ENCODE results near the gene NTM.

NTM gene

DNA sequence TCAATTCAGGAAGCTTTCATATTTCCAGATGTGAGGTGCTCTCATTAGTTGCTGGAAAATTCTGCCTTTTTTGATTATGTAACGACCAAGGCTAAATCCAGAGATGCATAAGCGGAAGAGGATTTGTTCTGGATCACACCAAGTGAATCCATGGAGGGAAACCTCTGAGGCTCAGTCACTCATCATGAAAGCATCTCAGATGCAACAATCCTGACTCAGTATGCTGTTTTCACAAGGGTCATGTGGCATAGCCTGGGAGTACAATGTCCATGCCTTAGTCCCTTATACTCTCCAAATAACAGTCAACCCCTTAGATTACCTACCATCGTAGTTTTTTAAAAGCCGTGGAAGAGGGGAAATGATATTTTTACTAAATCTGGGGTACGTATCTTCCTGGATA, 445.6 kb downstream of the NTM start:
- Histone ChIP-seq H3K36me3 (ENCODE audit: control insufficient read depth, insufficient read depth, low read length) (no peaks in the 10 kb centered on the region), H3K9me3 (ENCODE audit: control insufficient read depth, insufficient read depth, low read length) (no peaks in the 10 kb centered on the region), H3K9ac (ENCODE audit: low read depth, low read length) (no peak overlapping the region), H3K4me3 (ENCODE audit: low read depth, low read length) (no peak overlapping the region), H3K27me3 (ENCODE audit: control insufficient read depth, insufficient read depth, low read length) (no peaks in the 10 kb centered on the region), H3K4me1 (ENCODE audit: control insufficient read depth, insufficient read depth, low read length) (peaks cover 9% of the 10 kb centered on the region)

DNA sequence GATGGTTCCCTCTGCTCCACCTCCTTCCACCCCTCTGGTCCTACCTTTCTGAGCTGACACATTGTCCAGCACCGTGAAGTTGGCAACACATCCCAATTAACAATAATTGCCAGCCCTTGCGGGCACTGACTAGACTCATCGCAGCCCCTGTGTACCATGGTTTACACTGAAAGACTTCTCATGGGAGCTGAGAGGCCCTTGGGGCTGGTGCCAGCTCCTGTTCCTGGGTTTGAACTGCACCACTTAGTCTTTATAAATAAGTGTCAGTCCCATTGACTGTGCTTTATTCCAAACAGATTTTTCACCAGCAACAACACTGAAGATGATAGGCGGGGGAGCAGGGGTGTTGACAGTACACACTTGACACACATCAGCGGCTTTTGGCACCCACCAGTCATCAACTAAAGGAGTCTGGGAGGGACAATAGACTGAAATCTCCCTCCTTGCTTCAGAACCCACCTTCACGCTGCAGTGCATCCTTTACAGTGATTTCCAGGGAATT, 447.3 kb downstream of the NTM start:
- H3K4me3 ChIP-seq (ENCODE audit: low read depth, low read length): no peak overlapping the region
- no peaks in the 10 kb centered on the region for H3K9me3 ChIP-seq (ENCODE audit: control insufficient read depth, insufficient read depth, low read length)
- peaks cover 9% of the 10 kb centered on the region for H3K4me1 ChIP-seq (ENCODE audit: control insufficient read depth, insufficient read depth, low read length)
- no peaks in the 10 kb centered on the region for H3K36me3 ChIP-seq (ENCODE audit: control insufficient read depth, insufficient read depth, low read length)
- H3K27me3 ChIP-seq (ENCODE audit: control insufficient read depth, insufficient read depth, low read length): no peaks in the 10 kb centered on the region
- no peak overlapping the region for H3K9ac ChIP-seq (ENCODE audit: low read depth, low read length)

DNA sequence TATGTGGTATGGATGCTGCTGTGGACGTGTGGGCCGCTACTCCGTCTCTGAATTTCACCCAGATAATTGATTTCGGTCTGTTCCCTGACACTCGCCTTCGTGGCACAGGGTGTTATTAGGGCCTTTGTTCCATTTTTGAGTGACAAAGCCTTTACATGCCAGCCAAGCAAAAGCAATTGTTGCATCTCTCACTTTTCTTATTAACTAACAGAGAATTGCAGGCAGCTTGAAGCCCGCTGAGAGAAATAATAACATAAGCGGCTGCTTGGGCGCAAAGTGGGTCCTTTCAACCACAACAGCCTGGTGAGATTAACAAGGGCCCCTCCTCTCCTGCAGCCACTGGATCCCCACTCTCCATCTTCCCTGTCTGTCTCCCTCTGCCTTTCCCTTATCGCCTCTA, 449.4 kb downstream of the NTM start:
- no peaks in the 10 kb centered on the region for H3K27me3 ChIP-seq (ENCODE audit: control insufficient read depth, insufficient read depth, low read length)
- no peaks in the 10 kb centered on the region for H3K9me3 ChIP-seq (ENCODE audit: control insufficient read depth, insufficient read depth, low read length)
- H3K36me3 ChIP-seq (ENCODE audit: control insufficient read depth, insufficient read depth, low read length): no peaks in the 10 kb centered on the region
- H3K4me1 ChIP-seq (ENCODE audit: control insufficient read depth, insufficient read depth, low read length): peaks cover 7% of the 10 kb centered on the region
- H3K9ac ChIP-seq (ENCODE audit: low read depth, low read length): no peak overlapping the region
- H3K4me3 ChIP-seq (ENCODE audit: low read depth, low read length): no peak overlapping the region

DNA sequence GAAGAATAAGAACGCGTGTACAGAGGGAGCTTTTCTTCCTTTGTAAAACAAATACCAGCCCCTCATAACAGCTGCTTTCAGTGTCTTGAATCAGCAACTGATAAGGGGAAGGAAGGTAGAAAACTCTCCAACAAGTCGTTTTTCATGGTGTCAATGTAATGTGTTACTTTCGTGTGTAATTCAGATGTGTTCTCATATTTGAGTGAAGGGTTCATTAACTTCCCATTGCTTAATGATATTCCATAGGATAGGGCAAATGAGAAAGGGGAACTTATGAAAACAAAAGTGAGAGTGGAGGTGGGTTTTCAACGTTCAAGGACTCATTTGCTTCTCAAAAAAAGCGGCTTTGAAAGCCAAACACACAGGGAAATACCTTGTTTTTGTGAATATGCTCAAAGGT, 452.1 kb downstream of the NTM start:
- H3K4me3 ChIP-seq (ENCODE audit: low read depth, low read length): no peak overlapping the region
- peaks cover 3% of the 10 kb centered on the region for H3K4me1 ChIP-seq (ENCODE audit: control insufficient read depth, insufficient read depth, low read length)
- H3K36me3 ChIP-seq (ENCODE audit: control insufficient read depth, insufficient read depth, low read length): no peaks in the 10 kb centered on the region
- H3K27me3 ChIP-seq (ENCODE audit: control insufficient read depth, insufficient read depth, low read length): no peaks in the 10 kb centered on the region
- H3K9ac ChIP-seq (ENCODE audit: low read depth, low read length): no peak overlapping the region
- no peaks in the 10 kb centered on the region for H3K9me3 ChIP-seq (ENCODE audit: control insufficient read depth, insufficient read depth, low read length)

DNA sequence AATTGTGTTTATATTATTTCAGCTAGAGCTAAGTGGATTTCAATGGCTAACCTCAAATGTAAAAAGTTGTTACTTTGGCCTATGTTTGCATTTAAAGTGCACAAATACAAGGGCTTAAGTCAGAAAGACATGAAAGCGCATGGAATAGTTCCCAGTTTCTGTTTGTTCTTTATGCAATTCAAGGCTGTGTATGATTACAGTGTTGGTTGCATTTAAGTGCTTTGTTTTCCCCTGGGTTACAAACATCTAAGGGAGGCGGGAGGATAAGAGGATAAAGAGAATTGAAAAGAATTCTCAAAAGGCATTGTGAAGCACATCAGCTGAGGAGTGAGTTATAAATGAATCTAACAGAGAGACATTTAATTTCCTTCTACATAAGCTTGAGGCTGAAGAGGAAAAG, 453.4 kb downstream of the NTM start:
- Histone ChIP-seq H3K4me3 (ENCODE audit: low read depth, low read length) (no peak overlapping the region), H3K9me3 (ENCODE audit: control insufficient read depth, insufficient read depth, low read length) (no peaks in the 10 kb centered on the region), H3K9ac (ENCODE audit: low read depth, low read length) (no peak overlapping the region), H3K36me3 (ENCODE audit: control insufficient read depth, insufficient read depth, low read length) (no peaks in the 10 kb centered on the region), H3K4me1 (ENCODE audit: control insufficient read depth, insufficient read depth, low read length) (peaks cover 3% of the 10 kb centered on the region), H3K27me3 (ENCODE audit: control insufficient read depth, insufficient read depth, low read length) (no peaks in the 10 kb centered on the region)

DNA sequence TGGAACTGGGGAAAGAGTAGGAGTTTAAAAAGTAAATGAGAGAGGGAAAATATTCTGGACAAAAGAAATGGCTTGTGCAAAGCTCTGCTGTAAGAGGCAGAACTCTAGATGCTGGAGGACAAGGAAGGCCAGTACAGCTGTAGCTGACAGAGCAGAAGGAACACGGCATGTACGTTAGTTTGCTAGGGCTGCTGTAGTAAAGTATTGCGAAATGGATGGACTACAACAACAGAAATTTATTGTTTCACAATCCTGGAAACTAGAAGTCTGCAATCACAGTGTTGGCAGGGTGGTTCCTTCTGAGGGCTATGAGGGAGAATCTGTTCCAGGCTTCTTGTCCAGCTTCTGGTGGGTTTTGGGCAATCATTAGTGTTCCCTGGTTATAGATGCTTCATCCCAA, 454.4 kb downstream of the NTM start:
- H3K9ac ChIP-seq (ENCODE audit: low read depth, low read length): no peak overlapping the region
- no peak overlapping the region for H3K4me3 ChIP-seq (ENCODE audit: low read depth, low read length)
- H3K4me1 ChIP-seq (ENCODE audit: control insufficient read depth, insufficient read depth, low read length): peaks cover 3% of the 10 kb centered on the region
- no peaks in the 10 kb centered on the region for H3K36me3 ChIP-seq (ENCODE audit: control insufficient read depth, insufficient read depth, low read length)
- H3K27me3 ChIP-seq (ENCODE audit: control insufficient read depth, insufficient read depth, low read length): no peaks in the 10 kb centered on the region
- no peaks in the 10 kb centered on the region for H3K9me3 ChIP-seq (ENCODE audit: control insufficient read depth, insufficient read depth, low read length)

DNA sequence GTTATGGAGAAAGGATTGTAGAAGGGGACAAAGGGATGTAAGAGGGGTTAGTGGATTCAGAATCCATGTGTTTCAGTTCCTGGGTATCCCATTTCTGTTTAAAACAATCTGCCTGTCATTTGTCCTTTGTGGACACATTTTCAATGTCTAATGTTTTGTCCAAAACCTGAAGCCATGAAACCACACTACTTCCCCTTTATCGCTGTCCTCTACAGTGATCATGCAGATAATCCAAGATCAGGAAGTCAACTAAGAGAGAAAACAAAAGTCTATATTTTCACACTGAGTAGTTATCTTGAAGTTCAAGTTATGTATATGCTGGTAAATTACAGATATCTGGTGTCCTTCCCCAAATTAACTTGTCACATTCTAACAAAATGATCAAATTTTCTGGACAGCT, 457.0 kb downstream of the NTM start:
- Histone ChIP-seq H3K9ac (ENCODE audit: low read depth, low read length) (no peak overlapping the region), H3K9me3 (ENCODE audit: control insufficient read depth, insufficient read depth, low read length) (no peaks in the 10 kb centered on the region), H3K4me1 (ENCODE audit: control insufficient read depth, insufficient read depth, low read length) (peaks cover 3% of the 10 kb centered on the region), H3K36me3 (ENCODE audit: control insufficient read depth, insufficient read depth, low read length) (no peaks in the 10 kb centered on the region), H3K27me3 (ENCODE audit: control insufficient read depth, insufficient read depth, low read length) (no peaks in the 10 kb centered on the region), H3K4me3 (ENCODE audit: low read depth, low read length) (no peak overlapping the region)

DNA sequence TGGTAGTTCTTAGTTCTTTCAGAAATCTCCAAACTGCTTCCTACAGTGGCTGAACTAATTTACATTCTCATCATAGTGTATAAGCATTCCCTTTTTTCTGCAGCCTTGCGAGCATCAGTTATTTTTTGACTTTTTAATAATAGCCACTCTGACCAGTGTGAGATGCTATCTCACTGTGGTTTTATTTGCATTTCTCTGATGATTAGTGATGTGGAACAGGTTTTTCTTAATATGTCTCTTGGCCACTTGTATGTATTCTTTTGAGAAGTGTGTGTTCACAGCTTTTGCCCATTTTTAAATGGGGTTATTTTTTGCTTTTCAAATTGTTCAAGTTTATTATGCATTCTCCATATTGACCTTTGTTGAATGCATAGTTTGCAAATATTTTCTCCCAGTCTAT, 459.3 kb downstream of the NTM start:
- Histone ChIP-seq H3K27me3 (ENCODE audit: control insufficient read depth, insufficient read depth, low read length) (no peaks in the 10 kb centered on the region), H3K4me1 (ENCODE audit: control insufficient read depth, insufficient read depth, low read length) (no peaks in the 10 kb centered on the region), H3K4me3 (ENCODE audit: low read depth, low read length) (no peak overlapping the region), H3K36me3 (ENCODE audit: control insufficient read depth, insufficient read depth, low read length) (no peaks in the 10 kb centered on the region), H3K9ac (ENCODE audit: low read depth, low read length) (no peak overlapping the region), H3K9me3 (ENCODE audit: control insufficient read depth, insufficient read depth, low read length) (no peaks in the 10 kb centered on the region)

DNA sequence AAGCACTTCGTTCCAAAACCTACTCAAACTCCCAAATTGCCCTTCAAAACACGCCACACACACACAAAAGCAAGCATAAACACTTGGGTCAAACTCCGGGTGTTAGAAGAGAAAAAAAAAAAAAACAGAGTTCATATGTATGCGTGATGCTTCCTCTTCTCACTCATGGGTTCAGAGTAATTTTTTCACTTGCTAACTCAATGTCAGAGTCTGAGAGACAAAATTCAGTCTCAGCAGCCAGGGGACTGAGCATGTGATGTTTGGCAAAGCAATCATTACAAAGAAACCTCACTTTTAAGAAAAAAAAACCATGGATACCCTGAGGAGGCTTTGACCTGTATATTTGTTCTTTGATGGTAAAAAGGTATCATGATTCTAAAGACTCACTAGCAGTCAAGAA, 461.7 kb downstream of the NTM start:
- no peaks in the 10 kb centered on the region for H3K27me3 ChIP-seq (ENCODE audit: control insufficient read depth, insufficient read depth, low read length)
- no peak overlapping the region for H3K4me3 ChIP-seq (ENCODE audit: low read depth, low read length)
- H3K36me3 ChIP-seq (ENCODE audit: control insufficient read depth, insufficient read depth, low read length): no peaks in the 10 kb centered on the region
- H3K9ac ChIP-seq (ENCODE audit: low read depth, low read length): no peak overlapping the region
- H3K9me3 ChIP-seq (ENCODE audit: control insufficient read depth, insufficient read depth, low read length): no peaks in the 10 kb centered on the region
- no peaks in the 10 kb centered on the region for H3K4me1 ChIP-seq (ENCODE audit: control insufficient read depth, insufficient read depth, low read length)

DNA sequence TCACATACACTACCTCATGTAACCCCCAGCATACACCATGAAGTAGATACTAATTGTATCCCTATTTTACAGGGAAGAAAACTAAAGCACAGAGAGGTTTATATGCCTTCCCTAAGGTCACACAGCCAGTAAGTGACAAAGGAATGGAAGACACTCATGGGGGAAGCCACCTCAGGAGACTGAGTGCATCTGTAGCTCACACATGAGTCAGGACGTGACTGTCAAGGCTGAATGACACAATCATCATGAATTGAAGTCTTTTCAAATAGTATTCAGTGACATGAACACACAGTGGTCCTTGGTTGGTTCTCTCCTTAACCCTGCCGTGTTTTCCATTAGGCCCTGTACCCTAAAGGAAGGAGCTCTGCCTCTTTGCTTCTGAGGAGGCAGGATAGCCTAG, 463.0 kb downstream of the NTM start:
- H3K4me1 ChIP-seq (ENCODE audit: control insufficient read depth, insufficient read depth, low read length): no peaks in the 10 kb centered on the region
- no peaks in the 10 kb centered on the region for H3K36me3 ChIP-seq (ENCODE audit: control insufficient read depth, insufficient read depth, low read length)
- no peak overlapping the region for H3K9ac ChIP-seq (ENCODE audit: low read depth, low read length)
- H3K9me3 ChIP-seq (ENCODE audit: control insufficient read depth, insufficient read depth, low read length): no peaks in the 10 kb centered on the region
- H3K27me3 ChIP-seq (ENCODE audit: control insufficient read depth, insufficient read depth, low read length): no peaks in the 10 kb centered on the region
- H3K4me3 ChIP-seq (ENCODE audit: low read depth, low read length): no peak overlapping the region

DNA sequence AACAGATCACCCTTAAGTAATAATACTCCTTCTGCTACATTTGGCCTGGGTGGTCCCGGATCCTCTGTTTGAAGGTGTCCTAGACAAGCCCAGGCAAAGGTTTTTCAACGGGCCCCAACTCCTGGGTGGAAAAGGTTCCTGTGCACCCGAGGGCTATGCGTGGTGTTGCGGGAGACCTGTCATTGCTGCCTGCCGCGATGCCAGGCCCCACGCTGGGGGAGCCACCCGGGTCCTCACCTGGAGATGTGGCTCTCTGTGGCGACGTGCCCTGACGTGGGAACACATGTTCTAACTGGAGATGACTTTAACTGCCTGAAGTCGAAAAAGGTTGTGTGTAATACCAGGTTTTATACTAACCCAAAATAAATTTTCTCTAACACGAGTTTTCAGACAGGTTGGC, 467.1 kb downstream of the NTM start:
- Histone ChIP-seq H3K9me3 (ENCODE audit: control insufficient read depth, insufficient read depth, low read length) (no peaks in the 10 kb centered on the region), H3K36me3 (ENCODE audit: control insufficient read depth, insufficient read depth, low read length) (no peaks in the 10 kb centered on the region), H3K9ac (ENCODE audit: low read depth, low read length) (no peak overlapping the region), H3K4me3 (ENCODE audit: low read depth, low read length) (no peak overlapping the region), H3K4me1 (ENCODE audit: control insufficient read depth, insufficient read depth, low read length) (no peaks in the 10 kb centered on the region), H3K27me3 (ENCODE audit: control insufficient read depth, insufficient read depth, low read length) (no peaks in the 10 kb centered on the region)

DNA sequence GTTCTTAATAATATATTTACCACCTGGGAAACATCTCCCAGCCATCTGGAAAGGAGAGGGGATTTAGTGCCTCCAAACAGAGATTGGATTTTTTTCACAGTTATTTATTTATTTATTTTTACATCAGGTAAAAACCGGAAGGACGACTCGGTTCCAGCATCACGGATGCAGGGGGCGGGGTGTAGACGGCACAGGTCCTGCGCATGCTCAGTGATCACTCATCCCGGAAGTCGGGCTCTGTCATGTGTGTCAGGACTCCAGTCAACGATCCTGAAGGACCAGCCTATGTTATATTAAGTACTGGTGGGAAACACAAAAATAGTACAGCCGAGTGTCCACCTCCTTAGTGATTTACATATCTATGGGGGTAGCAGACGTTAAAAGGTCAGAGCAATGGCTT, 467.6 kb downstream of the NTM start:
- H3K27me3 ChIP-seq (ENCODE audit: control insufficient read depth, insufficient read depth, low read length): no peaks in the 10 kb centered on the region
- H3K4me3 ChIP-seq (ENCODE audit: low read depth, low read length): no peak overlapping the region
- H3K9me3 ChIP-seq (ENCODE audit: control insufficient read depth, insufficient read depth, low read length): no peaks in the 10 kb centered on the region
- no peak overlapping the region for H3K9ac ChIP-seq (ENCODE audit: low read depth, low read length)
- no peaks in the 10 kb centered on the region for H3K4me1 ChIP-seq (ENCODE audit: control insufficient read depth, insufficient read depth, low read length)
- H3K36me3 ChIP-seq (ENCODE audit: control insufficient read depth, insufficient read depth, low read length): no peaks in the 10 kb centered on the region

DNA sequence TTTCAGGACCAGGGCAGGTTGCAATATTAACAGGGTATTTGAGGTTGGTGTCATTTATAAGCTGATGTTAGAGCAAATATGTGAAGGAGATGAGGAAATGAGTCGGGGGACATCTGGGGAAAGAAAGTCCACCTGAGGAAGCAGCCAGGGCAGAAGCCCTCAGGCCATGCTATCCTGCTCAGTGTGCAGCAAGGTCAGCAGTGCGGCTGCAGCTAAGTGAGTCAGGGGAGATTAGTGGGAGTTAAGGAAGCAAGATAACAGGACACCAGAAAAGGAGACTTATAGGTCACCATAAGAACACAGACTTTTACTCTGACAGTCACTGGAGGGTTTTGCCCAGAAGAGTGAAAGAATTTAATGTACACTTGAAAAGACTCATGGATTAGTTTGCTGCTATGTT, 468.9 kb downstream of the NTM start:
- H3K4me1 ChIP-seq (ENCODE audit: control insufficient read depth, insufficient read depth, low read length): peaks cover 1% of the 10 kb centered on the region
- H3K4me3 ChIP-seq (ENCODE audit: low read depth, low read length): no peak overlapping the region
- H3K9ac ChIP-seq (ENCODE audit: low read depth, low read length): no peak overlapping the region
- H3K9me3 ChIP-seq (ENCODE audit: control insufficient read depth, insufficient read depth, low read length): no peaks in the 10 kb centered on the region
- no peaks in the 10 kb centered on the region for H3K36me3 ChIP-seq (ENCODE audit: control insufficient read depth, insufficient read depth, low read length)
- H3K27me3 ChIP-seq (ENCODE audit: control insufficient read depth, insufficient read depth, low read length): no peaks in the 10 kb centered on the region
